Measurements from ENCODE around the gene CCT6B. TPM values are rescaled to one million over a fixed set of nuclear protein-coding genes. Genes with fewer than 3 reads are reported as not detected.

Gene CCT6B
- 1 to 10 TPM; 4.6 to 4.9 TPM for total RNA-seq
- polyA plus RNA-seq (2013, experiment 1 of 2), result 1.3 TPM
- 1.3 TPM for polyA plus RNA-seq (2013, experiment 2 of 2)
- 0.80 to 6.3 (median 2.3) reads per million in 172 experiments for total RNA-seq

DNA sequence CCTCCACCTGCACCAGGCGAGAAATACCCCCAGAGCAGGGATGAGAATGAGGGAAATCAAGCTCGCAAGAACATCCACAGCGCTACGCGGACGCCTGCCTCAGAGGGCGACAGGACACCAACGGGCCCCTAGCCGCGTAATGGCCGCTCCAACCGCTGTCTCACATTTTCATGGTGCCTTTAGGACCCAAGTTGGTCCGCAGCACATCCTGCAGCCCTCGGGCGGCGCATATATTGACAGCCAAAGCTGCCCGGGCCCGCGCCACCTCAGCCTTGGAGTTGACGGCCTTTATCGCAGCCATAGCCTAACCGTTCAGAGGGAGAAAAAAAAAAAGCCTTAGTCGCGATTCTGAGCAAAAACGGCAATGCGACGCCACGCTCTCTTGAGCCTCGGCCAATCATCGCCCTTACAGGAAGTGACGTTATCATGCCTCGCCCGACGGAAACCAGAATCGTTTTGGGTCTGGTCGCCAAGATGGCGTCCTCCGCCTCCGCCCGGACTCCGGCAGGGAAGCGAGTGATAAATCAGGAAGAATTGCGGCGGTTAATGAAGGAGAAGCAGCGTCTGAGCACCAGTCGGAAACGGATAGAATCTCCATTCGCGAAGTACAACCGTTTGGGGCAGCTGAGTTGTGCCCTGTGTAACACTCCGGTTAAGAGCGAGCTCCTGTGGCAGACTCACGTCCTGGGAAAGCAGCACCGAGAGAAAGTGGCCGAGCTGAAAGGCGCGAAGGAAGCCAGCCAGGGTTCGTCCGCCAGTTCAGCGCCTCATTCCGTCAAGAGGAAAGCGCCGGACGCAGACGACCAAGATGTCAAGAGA lies at the start of gene CCT6B, which contains the start of gene ZNF830:
Gene CCT6B, minus strand, starts transcription at position 368 of the 819 bp plus-strand sequence. Its CDS starts 67 bp downstream, at position 301.
Gene ZNF830, plus strand, starts transcription at position 448 of the 819 bp plus-strand sequence. Its CDS starts 27 bp downstream, at position 475.
- H3K4me1 ChIP-seq (ENCODE audit: insufficient read depth, low read length), result peaks cover 18% of the 10 kb centered on the region
- intact Hi-C loops (cut with DNase I, micrococcal nuclease), result loop anchor here (1.0 to 5.0 kb wide), 3 partner anchors 18 to 626 kb away; partner anchors contain the start of genes AP2B1 (in 1 of the 2) and LIG3 (in 1 of the 2)
- Mint-ChIP-seq H3K27me3 (peaks cover 8% of the 10 kb centered on the region), H3K4me1 (ENCODE audit: low read depth) (peaks cover 30% of the 10 kb centered on the region), H3K36me3 (ENCODE audit: low read depth) (peaks cover 48% of the 10 kb centered on the region), H3K4me3 (peak within 1 kb of the TSS; percentile 100), H3K9me3 (no peaks in the 10 kb centered on the region), H3K27ac (peak within 1 kb of the TSS; percentile 95)
- peaks cover 30% of the 10 kb centered on the region for H3K36me3 ChIP-seq (ENCODE audit: insufficient read depth, low read length)
- POLR2A ChIA-PET, result interaction anchor here (0.6 to 1.8 kb wide), 12 partner anchors 10 to 617 kb away, joined by 3 to 37 read pairs (median 4); partner anchors contain the start of genes LIG3, NLE1, PEX12 and RFFL
- H3K27me3 ChIP-seq (ENCODE audit: control insufficient read depth in 1 of 2, insufficient read depth in 2 of 2, low read length in 2 of 2), result no peaks in the 10 kb centered on the region
- peak within 1 kb of the TSS; percentile 87 for H3K4me3 ChIP-seq (ENCODE audit: low read length)
- ATAC-seq (ENCODE audit: poor library complexity) (peak; percentile 89), DNase-seq (peak; percentile 81 to 97 (median 85))
- peak within 1 kb of the TSS; percentile 96 for H3K27ac ChIP-seq (ENCODE audit: low read depth in 1 of 2, low read length in 2 of 2)
- H3K9me3 ChIP-seq (ENCODE audit: control insufficient read depth in 1 of 2, insufficient read depth in 1 of 2, low read length in 2 of 2), result no peaks in the 10 kb centered on the region
- TF ChIP-seq CTCF (IDR thresholded peaks at IDR 0.05), result no peak
- CTCF ChIA-PET, result interaction anchor here (1.2 to 1.6 kb wide), 2 partner anchors 10 to 19 kb away, joined by 3 to 9 read pairs; partner anchors contain the start of gene LIG3

DNA sequence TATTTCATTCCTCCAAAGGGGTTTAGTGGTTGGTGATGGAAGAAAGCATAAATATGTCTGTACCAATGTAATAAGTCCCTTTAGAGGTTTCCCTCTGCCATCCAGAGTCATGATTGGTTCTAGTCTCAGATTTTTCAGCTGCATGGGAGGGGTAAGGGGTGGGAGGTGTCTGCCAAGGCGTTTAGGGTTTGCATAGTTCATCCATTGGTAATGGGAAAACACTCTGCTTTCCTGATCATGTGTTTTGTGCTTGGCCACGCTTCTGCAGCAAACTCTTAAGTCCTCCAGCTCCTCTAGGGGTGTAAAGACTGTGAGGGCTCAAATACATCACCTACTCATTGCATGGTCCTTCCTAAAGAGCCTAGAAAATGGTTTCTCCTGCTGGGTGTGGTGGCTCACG lies 48.8 kb upstream of the CCT6B start:
- intact Hi-C loops (cut with DNase I, micrococcal nuclease), result no loop called here
- H3K36me3 ChIP-seq (ENCODE audit: insufficient read depth, low read length), result peaks cover 72% of the 10 kb centered on the region

More for the DNA sequence above, 48.8 kb upstream of the CCT6B start:
- no peak overlapping the region for H3K4me3 Mint-ChIP-seq
- Histone ChIP-seq H3K9me3 (ENCODE audit: control insufficient read depth in 1 of 2, insufficient read depth in 1 of 2, low read length in 2 of 2) (no peaks in the 10 kb centered on the region), H3K4me3 (ENCODE audit: low read length) (no peak overlapping the region), H3K27ac (ENCODE audit: low read depth in 1 of 2, low read length in 2 of 2) (no peak overlapping the region), H3K27me3 (ENCODE audit: control insufficient read depth in 1 of 2, insufficient read depth in 2 of 2, low read length in 2 of 2) (no peaks in the 10 kb centered on the region), H3K4me1 (ENCODE audit: insufficient read depth, low read length) (no peaks in the 10 kb centered on the region)
- POLR2A ChIA-PET, result interaction anchor here (0.6 to 1.1 kb wide), 2 partner anchors 13 to 53 kb away, joined by 3 read pairs; no protein-coding TSS in a partner anchor
- no peaks in the 10 kb centered on the region for H3K27me3 Mint-ChIP-seq
- TF ChIP-seq CTCF (IDR thresholded peaks at IDR 0.05), result no peak
- no peak for DNase-seq
- H3K27ac Mint-ChIP-seq, result peak overlapping the region; percentile 33
- H3K36me3 Mint-ChIP-seq (ENCODE audit: low read depth), result peaks cover 96% of the 10 kb centered on the region
- CTCF ChIA-PET, result interaction anchor here (0.7 to 3.4 kb wide), 2 partner anchors 79 to 844 kb away, joined by 3 to 16 read pairs; no protein-coding TSS in a partner anchor
- ATAC-seq (ENCODE audit: poor library complexity), result no peak
- H3K4me1 Mint-ChIP-seq (ENCODE audit: low read depth), result peaks cover 6% of the 10 kb centered on the region
- H3K9me3 Mint-ChIP-seq, result no peaks in the 10 kb centered on the region

All from CD4-positive, alpha-beta T cell (primary cell).